ENCODE data around the gene ID2.

ID2 gene

GRCh38 chr2:8732601-8733000 is 50.7 kb downstream of the ID2 start:
- peaks cover 97% of the 10 kb centered on the region for H3K36me3 Mint-ChIP-seq (ENCODE audit: low read depth)
- H3K27me3 Mint-ChIP-seq = no peaks in the 10 kb centered on the region
- H3K4me1 Mint-ChIP-seq (ENCODE audit: low read depth) = peaks cover 8% of the 10 kb centered on the region
- no peak overlapping the region for H3K4me3 Mint-ChIP-seq
- H3K27ac Mint-ChIP-seq = no peak overlapping the region
- H3K9me3 Mint-ChIP-seq = no peaks in the 10 kb centered on the region
- intact Hi-C loops (cut with micrococcal nuclease) = no loop called here
